Measurements from ENCODE around the gene FBXW11.
"Not testable (repeated sequence)": the region's sequence is repeated elsewhere in the genome, so short reads cannot be mapped to it uniquely, and the experiment has no call there.

The FBXW11 gene

GRCh38 chr5:171981847-171982246, 24.6 kb downstream of the FBXW11 start:
- no peak for ATAC-seq (ENCODE audit: low read depth)
- Histone ChIP-seq H3K4me3 (ENCODE audit: severe bottlenecking) (no peak overlapping the region), H3K36me3 (ENCODE audit: low read depth) (peaks cover 17% of the 10 kb centered on the region), H3K4me1 (ENCODE audit: insufficient read depth, poor library complexity, severe bottlenecking) (peaks cover 14% of the 10 kb centered on the region), H3K27ac (ENCODE audit: poor library complexity, severe bottlenecking) (no peak overlapping the region), H3K9me3 (ENCODE audit: severe bottlenecking) (peaks cover 22% of the 10 kb centered on the region), H3K27me3 (ENCODE audit: insufficient read depth, poor library complexity, severe bottlenecking) (no peaks in the 10 kb centered on the region)
- DNase-seq (ENCODE audit: low spot score): no peak
- no peak for TF ChIP-seq CTCF (IDR thresholded peaks at IDR 0.05; ENCODE audit: poor library complexity, severe bottlenecking)

GRCh38 chr5:171980792-171981191, 25.6 kb downstream of the FBXW11 start:
- ATAC-seq (ENCODE audit: low read depth): no peak
- peaks cover 14% of the 10 kb centered on the region for H3K4me1 ChIP-seq (ENCODE audit: insufficient read depth, poor library complexity, severe bottlenecking)
- H3K36me3 ChIP-seq (ENCODE audit: low read depth): peaks cover 17% of the 10 kb centered on the region
- H3K27me3 ChIP-seq (ENCODE audit: insufficient read depth, poor library complexity, severe bottlenecking): no peaks in the 10 kb centered on the region
- H3K27ac ChIP-seq (ENCODE audit: poor library complexity, severe bottlenecking): no peak overlapping the region
- no peak for TF ChIP-seq CTCF (IDR thresholded peaks at IDR 0.05; ENCODE audit: poor library complexity, severe bottlenecking)
- H3K9me3 ChIP-seq (ENCODE audit: severe bottlenecking): peaks cover 22% of the 10 kb centered on the region
- H3K4me3 ChIP-seq (ENCODE audit: severe bottlenecking): no peak overlapping the region
- no peak for DNase-seq (ENCODE audit: low spot score)

GRCh38 chr5:171979606-171980005, 26.8 kb downstream of the FBXW11 start:
- no peak for TF ChIP-seq CTCF (IDR thresholded peaks at IDR 0.05; ENCODE audit: poor library complexity, severe bottlenecking)
- DNase-seq (ENCODE audit: low spot score) (no peak), ATAC-seq (ENCODE audit: low read depth) (no peak)
- Histone ChIP-seq H3K4me3 (ENCODE audit: severe bottlenecking) (no peak overlapping the region), H3K9me3 (ENCODE audit: severe bottlenecking) (peaks cover 22% of the 10 kb centered on the region), H3K36me3 (ENCODE audit: low read depth) (peaks cover 17% of the 10 kb centered on the region), H3K27ac (ENCODE audit: poor library complexity, severe bottlenecking) (no peak overlapping the region), H3K27me3 (ENCODE audit: insufficient read depth, poor library complexity, severe bottlenecking) (no peaks in the 10 kb centered on the region), H3K4me1 (ENCODE audit: insufficient read depth, poor library complexity, severe bottlenecking) (peaks cover 2% of the 10 kb centered on the region)

- no peak overlapping the region for H3K4me3 ChIP-seq (ENCODE audit: severe bottlenecking)
- H3K27ac ChIP-seq (ENCODE audit: poor library complexity, severe bottlenecking): no peak overlapping the region
- peaks cover 22% of the 10 kb centered on the region for H3K9me3 ChIP-seq (ENCODE audit: severe bottlenecking)
- H3K4me1 ChIP-seq (ENCODE audit: insufficient read depth, poor library complexity, severe bottlenecking): no peaks in the 10 kb centered on the region
- ATAC-seq (ENCODE audit: low read depth) (no peak), DNase-seq (ENCODE audit: low spot score) (no peak)
- TF ChIP-seq CTCF (IDR thresholded peaks at IDR 0.05; ENCODE audit: poor library complexity, severe bottlenecking): no peak
- no peaks in the 10 kb centered on the region for H3K27me3 ChIP-seq (ENCODE audit: insufficient read depth, poor library complexity, severe bottlenecking)
- peaks cover 17% of the 10 kb centered on the region for H3K36me3 ChIP-seq (ENCODE audit: low read depth)
Measured at GRCh38 chr5:171978519-171978918, 27.9 kb downstream of the FBXW11 start.

- H3K36me3 ChIP-seq (ENCODE audit: low read depth): peaks cover 17% of the 10 kb centered on the region
- no peak overlapping the region for H3K4me3 ChIP-seq (ENCODE audit: severe bottlenecking)
- H3K9me3 ChIP-seq (ENCODE audit: severe bottlenecking): peaks cover 22% of the 10 kb centered on the region
- DNase-seq (ENCODE audit: low spot score): no peak
- no peaks in the 10 kb centered on the region for H3K27me3 ChIP-seq (ENCODE audit: insufficient read depth, poor library complexity, severe bottlenecking)
- ATAC-seq (ENCODE audit: low read depth): no peak
- no peak for TF ChIP-seq CTCF (IDR thresholded peaks at IDR 0.05; ENCODE audit: poor library complexity, severe bottlenecking)
- H3K4me1 ChIP-seq (ENCODE audit: insufficient read depth, poor library complexity, severe bottlenecking): no peaks in the 10 kb centered on the region
- H3K27ac ChIP-seq (ENCODE audit: poor library complexity, severe bottlenecking): no peak overlapping the region
Measured at GRCh38 chr5:171978016-171978415, 28.4 kb downstream of the FBXW11 start.

GRCh38 chr5:171977244-171977950, 29.0 kb downstream of the FBXW11 start:
- not testable (repeated sequence) for H3K4me1 ChIP-seq (ENCODE audit: insufficient read depth, poor library complexity, severe bottlenecking); H3K27me3 ChIP-seq (ENCODE audit: insufficient read depth, poor library complexity, severe bottlenecking); H3K27ac ChIP-seq (ENCODE audit: poor library complexity, severe bottlenecking); ATAC-seq (ENCODE audit: low read depth); H3K4me3 ChIP-seq (ENCODE audit: severe bottlenecking); DNase-seq (ENCODE audit: low spot score)
- H3K9me3 ChIP-seq (ENCODE audit: severe bottlenecking): peaks cover 22% of the 10 kb centered on the region
- H3K36me3 ChIP-seq (ENCODE audit: low read depth): peaks cover 17% of the 10 kb centered on the region

Measured in RWPE2 (cell line).